Activated naive CD4-positive, alpha-beta T cell treated with Interleukin-2 at 50 U/mL for 16 hours (primary cell): ENCODE data around the gene MAX.

Experiments
- DNase-seq: peaks from one replicate; pipeline ENCODE4 v3.0.0-alpha.2; 2020

MAX gene

GRCh38 chr14:65072256-65072655, 30.1 kb downstream of the MAX start:
- DNase-seq: no peak

GRCh38 chr14:65071544-65071943, 30.8 kb downstream of the MAX start:
- no peak for DNase-seq

GRCh38 chr14:65070471-65070976, 31.8 kb downstream of the MAX start:
- DNase-seq: no peak

- DNase-seq: no peak
Measured at GRCh38 chr14:65069874-65070413, 32.4 kb downstream of the MAX start.

- no peak for DNase-seq
Measured at GRCh38 chr14:65065719-65066118, 36.6 kb downstream of the MAX start.

GRCh38 chr14:65062096-65063075, 39.9 kb downstream of the MAX start:
- DNase-seq: no peak

GRCh38 chr14:65057695-65058094, 44.6 kb downstream of the MAX start:
- no peak for DNase-seq

- DNase-seq: no peak
Measured at GRCh38 chr14:65054471-65055085, 47.7 kb downstream of the MAX start.

GRCh38 chr14:65053466-65053865, 48.9 kb downstream of the MAX start:
- no peak for DNase-seq

- no peak for DNase-seq
Measured at GRCh38 chr14:65052832-65053231, 49.5 kb downstream of the MAX start.

GRCh38 chr14:65045709-65046108, 56.6 kb downstream of the MAX start:
- DNase-seq: no peak

- DNase-seq: no peak
Measured at GRCh38 chr14:65045006-65045405, 57.3 kb downstream of the MAX start.

- no peak for DNase-seq
Measured at GRCh38 chr14:65044596-65044959, 57.7 kb downstream of the MAX start.

- no peak for DNase-seq
Measured at GRCh38 chr14:65043893-65044595, 58.3 kb downstream of the MAX start.

GRCh38 chr14:65042731-65043372, 59.5 kb downstream of the MAX start:
- DNase-seq: no peak

- no peak for DNase-seq
Measured at GRCh38 chr14:65042296-65042695, 60.0 kb downstream of the MAX start.

- no peak for DNase-seq
Measured at GRCh38 chr14:65041434-65041915, 60.8 kb downstream of the MAX start.

- DNase-seq: no peak
Measured at GRCh38 chr14:65040666-65041433, 61.5 kb downstream of the MAX start.

- no peak for DNase-seq
Measured at GRCh38 chr14:65038966-65039365, 63.4 kb downstream of the MAX start.

- DNase-seq: no peak
Measured at GRCh38 chr14:65035049-65035448, 67.3 kb downstream of the MAX start.

- no peak for DNase-seq
Measured at GRCh38 chr14:65034021-65034420, 68.3 kb downstream of the MAX start.

GRCh38 chr14:65033181-65033580, 69.1 kb downstream of the MAX start:
- DNase-seq: no peak
